Measurements from ENCODE around the gene TSC2. TPM values are rescaled to one million over a fixed set of nuclear protein-coding genes. Genes with fewer than 3 reads are reported as not detected.
"Not testable (repeated sequence)": the region's sequence is repeated elsewhere in the genome, so short reads cannot be mapped to it uniquely, and the experiment has no call there.

TSC2 gene
- total and polyA plus RNA-seq, 2 of the 13 experiments (the other 11 are each of a cell fraction or from before 2014, with no cell fraction given) = 19.6 to 40.4 TPM

- H3K4me3 ChIP-seq (replicated peaks in 1 of 3; ENCODE audit: insufficient read depth in 1 of 3, low read depth in 2 of 3, low read length in 3 of 3); H3K79me2 ChIP-seq (ENCODE audit: insufficient read depth, low read length); ATAC-seq; H4K20me1 ChIP-seq (ENCODE audit: insufficient read depth, low read length); intact Hi-C loops (cut with micrococcal nuclease; ENCODE audit: unreplicated experiment); DNase-seq (ENCODE audit: low spot score); H3K9me3 ChIP-seq (ENCODE audit: low read length); in situ Hi-C loops (cut with HindIII; ENCODE audit: extremely low pct_ligation_motif_present, low pct_unique_long_range_greater_than_20kb); FAIRE-seq; BruUV-seq (replicated peaks); POLR2A ChIA-PET; H2AFZ ChIP-seq (ENCODE audit: low read length); H3K27me3 ChIP-seq (ENCODE audit: control insufficient read depth in 1 of 2, insufficient read depth in 2 of 2, low read length in 2 of 2); CTCF ChIA-PET (ENCODE audit: low intra/inter-chr PET ratio, low total read pairs); H3K4me1 ChIP-seq (ENCODE audit: insufficient read depth, low read length); H3K27ac ChIP-seq (ENCODE audit: extremely low read length, insufficient read depth, low read length); H3K4me2 ChIP-seq (ENCODE audit: low read depth, low read length); H3K9ac ChIP-seq (ENCODE audit: insufficient read depth, low read depth, low read length); H3K36me3 ChIP-seq (replicated peaks in 1 of 2; ENCODE audit: control insufficient read depth in 1 of 2, insufficient read depth in 2 of 2, low read length in 2 of 2): not testable (repeated sequence)
- 99% methylated on average over 14 of the region's 25 CpGs for WGBS (ENCODE audit: low lambda C conversion rate)
Measured at GRCh38 chr16:2117341-2117740, 69.6 kb downstream of the TSC2 start.

GRCh38 chr16:2117960-2118722 lies 70.4 kb downstream of the TSC2 start:
- FAIRE-seq = not testable (repeated sequence)
- WGBS (ENCODE audit: low lambda C conversion rate) = 95% methylated on average over 18 of the region's 35 CpGs

More at GRCh38 chr16:2117960-2118722, 70.4 kb downstream of the TSC2 start:
- CTCF ChIA-PET (ENCODE audit: low intra/inter-chr PET ratio, low total read pairs); H3K4me2 ChIP-seq (ENCODE audit: low read depth, low read length); in situ Hi-C loops (cut with HindIII; ENCODE audit: extremely low pct_ligation_motif_present, low pct_unique_long_range_greater_than_20kb); intact Hi-C loops (cut with micrococcal nuclease; ENCODE audit: unreplicated experiment); H3K27me3 ChIP-seq (ENCODE audit: control insufficient read depth in 1 of 2, insufficient read depth in 2 of 2, low read length in 2 of 2); H3K9ac ChIP-seq (ENCODE audit: insufficient read depth, low read depth, low read length); H3K27ac ChIP-seq (ENCODE audit: extremely low read length, insufficient read depth, low read length); H3K4me3 ChIP-seq (replicated peaks in 1 of 3; ENCODE audit: insufficient read depth in 1 of 3, low read depth in 2 of 3, low read length in 3 of 3); DNase-seq (ENCODE audit: low spot score); H3K9me3 ChIP-seq (ENCODE audit: low read length); H2AFZ ChIP-seq (ENCODE audit: low read length); H3K4me1 ChIP-seq (ENCODE audit: insufficient read depth, low read length); POLR2A ChIA-PET; ATAC-seq; H4K20me1 ChIP-seq (ENCODE audit: insufficient read depth, low read length); H3K79me2 ChIP-seq (ENCODE audit: insufficient read depth, low read length); BruUV-seq (replicated peaks); H3K36me3 ChIP-seq (replicated peaks in 1 of 2; ENCODE audit: control insufficient read depth in 1 of 2, insufficient read depth in 2 of 2, low read length in 2 of 2): not testable (repeated sequence)
